ENCODE results near the gene OGDH.

GRCh38 chr7:44565097-44565794 lies 41.2 kb upstream of the OGDH start:
- TF ChIP-seq CTCF (IDR thresholded peaks at IDR 0.05), result peak; percentile 77 to 97 (median 85)
- TF ChIP-seq POLR2A (IDR thresholded peaks at IDR 0.05), result no peak

Data from testis (tissue), 2 donors.